SKM-1 (cell line): ENCODE data around the gene COL11A2.

ENCODE experiments used
- DNase-seq: peaks from one replicate; lab custom pipeline; 2025; ENCODE audit not compliant: unreplicated experiment; lab: John Stamatoyannopoulos, UW

The COL11A2 gene

GRCh38 chr6:33193619-33194018 lies 1.4 kb upstream of the COL11A2 start:
- DNase-seq: no peak

GRCh38 chr6:33192671-33193602 lies 670 bp upstream of the COL11A2 start:
- DNase-seq: no peak

GRCh38 chr6:33191383-33192104 lies 723 bp downstream of the COL11A2 start:
- no peak for DNase-seq

GRCh38 chr6:33190504-33191107 lies 1.7 kb downstream of the COL11A2 start:
- no peak for DNase-seq

GRCh38 chr6:33189625-33190448 lies 2.4 kb downstream of the COL11A2 start:
- no peak for DNase-seq

GRCh38 chr6:33189164-33189563 lies 3.1 kb downstream of the COL11A2 start:
- DNase-seq: no peak

- DNase-seq: no peak
Measured at GRCh38 chr6:33187809-33188208, 4.5 kb downstream of the COL11A2 start.

- no peak for DNase-seq
Measured at GRCh38 chr6:33185654-33186187, 6.5 kb downstream of the COL11A2 start.

GRCh38 chr6:33185190-33185589 lies 7.1 kb downstream of the COL11A2 start:
- DNase-seq: no peak

- no peak for DNase-seq
Measured at GRCh38 chr6:33183071-33183683, 9.1 kb downstream of the COL11A2 start.

- DNase-seq: no peak
Measured at GRCh38 chr6:33181141-33181540, 11.1 kb downstream of the COL11A2 start.

- no peak for DNase-seq
Measured at GRCh38 chr6:33178755-33179475, 13.4 kb downstream of the COL11A2 start.

- no peak for DNase-seq
Measured at GRCh38 chr6:33177552-33178446, 14.5 kb downstream of the COL11A2 start.

- DNase-seq: no peak
Measured at GRCh38 chr6:33176906-33177305, 15.4 kb downstream of the COL11A2 start.

- no peak for DNase-seq
Measured at GRCh38 chr6:33175436-33176069, 16.7 kb downstream of the COL11A2 start.

- DNase-seq: no peak
Measured at GRCh38 chr6:33174784-33175183, 17.5 kb downstream of the COL11A2 start.

- no peak for DNase-seq
Measured at GRCh38 chr6:33173535-33174180, 18.6 kb downstream of the COL11A2 start.
